CD4-positive, alpha-beta T cell (primary cell): ENCODE data around the gene SPRN. TPM values are rescaled to one million over a fixed set of nuclear protein-coding genes. Genes with fewer than 3 reads are reported as not detected.
A peak's percentile ranks its signal among the peaks of the same experiment; 100 is the strongest.

Source experiments
- ATAC-seq: fragments of 200-7000 bp; cut with Tn5 transposase; one replicate; pipeline ENCODE4 v1.10.0; 2022; ENCODE audit warnings: mild to moderate bottlenecking; ENCODE audit not compliant: poor library complexity
- CTCF ChIA-PET: fragments of 350-600 bp; sonication (Branson Sonifier 250); formaldehyde crosslinking; loops from one replicate; lab custom pipeline; 2021; ENCODE audit warnings: antibody characterized with exemption, inconsistent platforms; lab: Charles Lee
- POLR2A ChIA-PET: fragments of 350-600 bp; sonication (Branson Sonifier 250); formaldehyde crosslinking; loops from one replicate; lab custom pipeline; 2021; ENCODE audit warnings: antibody characterized with exemption, inconsistent platforms; lab: Charles Lee
- DNase-seq, 14 experiments: peaks; one replicate each; pipeline ENCODE4 v3.0.0-alpha.2; 2013 to 2020; ENCODE audit warnings: mixed read lengths in 2 of 14
- H3K27ac ChIP-seq, 2 donors: one replicate each; pipeline versions ENCODE4 v1.5.1 to v1.7.0; 2013; ENCODE audit warnings: low read length in 2 of 2, low read depth in 1 of 2, mild to moderate bottlenecking in 1 of 2
- H3K27me3 ChIP-seq, 2 experiments: 1 replicate in 1 of 2; 2 replicates in 1 of 2; pipeline versions ENCODE4 v1.6.1 to v1.7.0; 2013; ENCODE audit warnings: low read length in 2 of 2, control low read depth in 1 of 2, mild to moderate bottlenecking in 1 of 2, moderate library complexity in 1 of 2; ENCODE audit not compliant: insufficient read depth in 2 of 2, control insufficient read depth in 1 of 2
- H3K36me3 ChIP-seq: one replicate; pipeline ENCODE4 v1.6.1; 2013; ENCODE audit warnings: low read length, control low read depth; ENCODE audit not compliant: insufficient read depth
- H3K4me1 ChIP-seq: one replicate; pipeline ENCODE4 v1.6.1; 2013; ENCODE audit warnings: low read length, control low read depth; ENCODE audit not compliant: insufficient read depth
- H3K4me3 ChIP-seq: one replicate; pipeline ENCODE4 v1.5.1; 2013; ENCODE audit warnings: mild to moderate bottlenecking, low read length, moderate library complexity
- H3K9me3 ChIP-seq, 2 experiments: 1 replicate in 1 of 2; 2 replicates in 1 of 2; pipeline versions ENCODE4 v1.6.1 to v1.7.0; 2013; ENCODE audit warnings: low read length in 2 of 2, mild to moderate bottlenecking in 2 of 2, control low read depth in 1 of 2, moderate library complexity in 1 of 2; ENCODE audit not compliant: control insufficient read depth in 1 of 2, insufficient read depth in 1 of 2
- H3K27ac Mint-ChIP-seq: one replicate; pipeline ENCODE4 v1.8.0; 2020; ENCODE audit warnings: mixed read lengths
- H3K27me3 Mint-ChIP-seq: one replicate; pipeline ENCODE4 v1.8.0; 2021; ENCODE audit warnings: mixed read lengths
- H3K36me3 Mint-ChIP-seq: one replicate; pipeline ENCODE4 v1.8.0; 2021; ENCODE audit warnings: low read depth, mixed read lengths
- H3K4me1 Mint-ChIP-seq: one replicate; pipeline ENCODE4 v1.8.0; 2021; ENCODE audit warnings: low read depth, mixed read lengths
- H3K4me3 Mint-ChIP-seq: one replicate; pipeline ENCODE4 v1.8.0; 2020; ENCODE audit warnings: mild to moderate bottlenecking, mixed read lengths
- H3K9me3 Mint-ChIP-seq: one replicate; pipeline ENCODE4 v1.8.0; 2020; ENCODE audit warnings: mixed read lengths
- CTCF ChIP-seq: fragments of 200-600 bp; IDR thresholded peaks from one replicate; pipeline ENCODE4 v1.8.0; 2022; ENCODE audit warnings: antibody characterized with exemption, mild to moderate bottlenecking
- intact Hi-C, 2 experiments: fragments of 100-400 bp; cut with DNase I in 1 of 2; cut with micrococcal nuclease in 1 of 2; formaldehyde crosslinking; loops; one replicate each; pipeline versions ENCODE4 v1.15.1 to v1.9.0; 2023 to 2025; cut with DNase I, micrococcal nuclease
- total RNA-seq, 174 experiments: library from RNA in 2 of 174; stranded (reverse) in 2 of 174; gene quantifications; one replicate each; pipeline ENCODE4 v1.2.3 and lab custom pipeline; 2021 to 2026

The SPRN gene
- total RNA-seq, 2 experiments from 2014 or later: not detected

- peak in 1 of 14 experiments; percentile 13 for DNase-seq
- no peak for TF ChIP-seq CTCF
- no peak for ATAC-seq
- H3K4me3 Mint-ChIP-seq: no peak overlapping the region
- no peaks in the 10 kb centered on the region for H3K9me3 Mint-ChIP-seq
- ChIA-PET CTCF (no interaction called here), POLR2A (no interaction called here)
- Histone ChIP-seq H3K27me3 (no peaks in the 10 kb centered on the region), H3K4me3 (no peak overlapping the region), H3K9me3 (no peaks in the 10 kb centered on the region), H3K27ac (no peak overlapping the region), H3K36me3 (no peaks in the 10 kb centered on the region), H3K4me1 (peaks cover 3% of the 10 kb centered on the region)
- H3K4me1 Mint-ChIP-seq: no peaks in the 10 kb centered on the region
- no peak overlapping the region for H3K27ac Mint-ChIP-seq
- intact Hi-C loops: no loop called here
- no peaks in the 10 kb centered on the region for H3K27me3 Mint-ChIP-seq
- no peaks in the 10 kb centered on the region for H3K36me3 Mint-ChIP-seq
Measured at GRCh38 chr10:133456041-133456951, 31.9 kb upstream of the SPRN start.

- DNase-seq: peak in 1 of 14 experiments; percentile 2
- Mint-ChIP-seq H3K9me3 (no peaks in the 10 kb centered on the region), H3K36me3 (no peaks in the 10 kb centered on the region), H3K27ac (no peak overlapping the region), H3K4me1 (no peaks in the 10 kb centered on the region), H3K4me3 (no peak overlapping the region), H3K27me3 (no peaks in the 10 kb centered on the region)
- H3K36me3 ChIP-seq: no peaks in the 10 kb centered on the region
- TF ChIP-seq CTCF: no peak
- peaks cover 3% of the 10 kb centered on the region for H3K4me1 ChIP-seq
- no peak for ATAC-seq
- no peaks in the 10 kb centered on the region for H3K9me3 ChIP-seq
- no peaks in the 10 kb centered on the region for H3K27me3 ChIP-seq
- intact Hi-C loops: no loop called here
- POLR2A ChIA-PET: no interaction called here
- CTCF ChIA-PET: no interaction called here
- no peak overlapping the region for H3K4me3 ChIP-seq
- H3K27ac ChIP-seq: no peak overlapping the region
Measured at GRCh38 chr10:133455611-133456031, 31.2 kb upstream of the SPRN start.

- POLR2A ChIA-PET: no interaction called here
- Mint-ChIP-seq H3K27ac (no peak overlapping the region), H3K36me3 (no peaks in the 10 kb centered on the region), H3K27me3 (no peaks in the 10 kb centered on the region), H3K9me3 (no peaks in the 10 kb centered on the region), H3K4me1 (no peaks in the 10 kb centered on the region), H3K4me3 (no peak overlapping the region)
- Histone ChIP-seq H3K4me1 (peaks cover 3% of the 10 kb centered on the region), H3K27ac (no peak overlapping the region), H3K9me3 (no peaks in the 10 kb centered on the region), H3K4me3 (no peak overlapping the region), H3K27me3 (no peaks in the 10 kb centered on the region), H3K36me3 (no peaks in the 10 kb centered on the region)
- DNase-seq (no peak), ATAC-seq (no peak)
- intact Hi-C loops: no loop called here
- TF ChIP-seq CTCF: no peak
- CTCF ChIA-PET: no interaction called here
Measured at GRCh38 chr10:133455196-133455595, 30.8 kb upstream of the SPRN start.
